HG03439 (cell line): Measurements from ENCODE around the gene ATPAF2.
A peak's percentile ranks its signal among the peaks of the same experiment; 100 is the strongest.

Experiments used
- ATAC-seq: cut with Tn5 transposase; IDR thresholded peaks from one replicate; pipeline ENCODE4 v1.9.1; 2021; ENCODE audit warnings: mild to moderate bottlenecking, moderate library complexity; ENCODE audit not compliant: unreplicated experiment

ATPAF2 gene

DNA sequence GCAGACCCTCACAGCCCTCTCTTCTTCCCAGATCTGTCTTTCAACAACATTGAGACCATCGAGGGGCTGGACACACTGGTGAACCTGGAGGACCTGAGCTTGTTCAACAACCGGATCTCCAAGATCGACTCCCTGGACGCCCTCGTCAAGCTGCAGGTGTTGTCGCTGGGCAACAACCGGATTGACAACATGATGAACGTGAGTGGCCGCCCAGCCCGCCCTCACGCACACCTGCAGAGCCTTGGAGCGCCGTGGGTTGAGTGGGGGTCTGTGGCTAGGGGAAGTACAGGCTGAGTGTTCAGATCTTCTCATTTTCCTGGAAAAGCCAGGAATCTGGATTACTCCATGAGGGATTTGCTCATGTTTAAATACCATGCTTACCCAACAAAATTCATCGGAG lies 51.1 kb downstream of the ATPAF2 start:
- ATAC-seq: no peak

DNA sequence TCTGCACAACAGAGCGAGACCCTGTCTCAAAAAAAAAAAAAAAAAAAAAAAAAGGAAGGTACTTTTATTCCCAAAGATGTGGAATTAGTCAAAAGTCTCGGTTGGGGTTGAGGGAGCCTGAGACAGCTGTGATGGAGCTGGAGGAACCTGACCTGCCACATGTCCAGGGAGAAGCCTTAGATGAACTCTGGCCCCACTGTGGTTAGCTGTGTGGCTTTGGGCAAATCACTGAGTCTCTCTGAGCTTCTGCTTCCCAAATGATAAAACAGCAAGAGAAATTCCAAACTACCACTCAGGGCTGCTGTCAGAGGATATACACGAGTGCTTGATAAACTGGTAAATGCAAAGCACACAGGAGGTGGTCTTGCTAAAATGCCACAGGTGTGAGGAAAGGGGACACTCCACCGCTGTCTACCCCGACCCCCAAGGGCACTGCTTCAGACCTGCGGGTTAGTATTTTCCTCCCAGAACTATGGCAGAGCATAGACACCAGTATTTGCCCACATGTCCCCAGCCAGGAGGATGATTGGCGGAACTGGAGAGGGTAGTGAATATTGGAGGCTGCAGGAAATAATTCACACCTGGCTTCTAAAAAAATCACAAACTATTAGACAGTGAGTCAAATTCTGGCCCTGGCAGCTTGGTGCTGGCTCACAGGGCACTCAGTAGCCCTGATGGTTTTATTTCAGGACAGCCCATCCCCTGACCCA lies 51.6 kb downstream of the ATPAF2 start:
- no peak for ATAC-seq

DNA sequence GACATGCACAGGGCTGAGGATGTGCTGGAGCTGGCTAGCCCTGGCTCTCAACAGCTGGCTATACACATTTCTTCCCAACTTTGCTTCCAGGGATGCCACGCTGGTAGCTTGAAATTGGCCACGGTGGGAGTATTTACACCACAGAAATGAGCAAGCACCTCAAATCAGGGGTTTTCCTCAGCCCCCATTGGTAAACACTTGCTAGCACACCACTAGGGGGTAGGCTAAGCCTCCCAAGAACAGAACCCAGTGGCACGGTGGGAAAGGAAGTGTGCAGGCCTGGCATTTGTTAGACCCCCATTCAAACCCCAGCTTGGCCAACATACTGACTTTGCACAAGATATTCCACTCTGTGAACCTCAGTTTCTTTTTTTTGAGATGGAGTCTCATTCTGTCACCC lies 53.4 kb downstream of the ATPAF2 start:
- ATAC-seq: no peak

DNA sequence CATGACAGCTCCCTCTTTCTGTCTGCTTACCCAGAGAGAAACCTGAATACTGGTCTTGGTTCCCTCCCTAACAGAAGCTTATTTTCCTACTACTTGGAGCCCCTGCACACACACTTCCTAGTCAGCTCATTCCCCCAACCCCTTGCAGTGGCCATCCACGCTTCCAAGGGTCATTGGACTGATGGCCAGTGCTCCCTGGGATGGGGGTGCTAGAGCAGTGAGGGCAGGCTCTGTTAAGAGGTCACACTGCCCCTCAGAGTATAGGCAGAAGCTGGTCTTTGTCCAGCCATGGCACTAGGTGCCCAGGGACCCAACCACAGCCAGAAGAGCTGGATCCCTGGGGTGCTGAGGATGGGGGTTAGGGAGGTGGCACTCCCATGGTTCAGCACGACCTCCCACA lies 53.8 kb downstream of the ATPAF2 start:
- ATAC-seq: no peak

DNA sequence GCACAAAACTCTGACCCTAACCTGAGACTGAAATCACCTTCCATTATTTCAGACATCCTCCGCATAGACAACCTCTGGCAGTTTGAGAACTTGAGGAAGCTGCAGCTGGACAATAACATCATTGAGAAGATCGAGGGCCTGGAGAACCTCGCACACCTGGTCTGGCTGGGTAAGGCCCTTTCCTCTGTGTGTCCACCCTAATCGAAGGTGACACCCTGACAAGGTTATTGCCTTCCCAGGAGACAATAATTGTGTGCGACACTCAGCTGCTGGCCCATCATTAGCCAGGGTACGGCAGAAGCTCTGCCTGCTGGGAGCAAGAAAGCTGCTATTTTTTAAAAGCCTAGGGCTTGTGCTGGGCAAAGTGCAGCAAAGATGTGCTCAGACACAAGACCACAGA lies 55.2 kb downstream of the ATPAF2 start:
- no peak for ATAC-seq

DNA sequence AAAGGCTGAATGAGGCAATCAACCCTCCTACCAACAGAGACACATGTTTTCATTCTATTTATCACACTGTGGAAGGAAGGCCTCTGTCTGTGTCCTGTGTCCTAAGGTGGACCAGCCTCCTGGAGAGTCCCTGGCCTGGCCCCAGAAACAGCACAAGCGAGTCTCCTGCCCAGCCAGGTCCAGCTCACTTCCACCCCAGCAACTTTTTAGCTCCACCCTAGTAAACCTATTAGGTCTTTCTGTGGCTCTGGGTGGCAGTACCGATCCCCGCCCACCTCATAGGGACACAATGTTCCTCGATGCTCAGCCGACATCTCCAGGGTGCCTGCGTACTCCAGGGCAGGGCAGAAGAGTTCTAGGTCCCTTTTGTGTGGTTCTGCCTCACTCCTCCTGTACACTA lies 55.6 kb downstream of the ATPAF2 start:
- no peak for ATAC-seq

DNA sequence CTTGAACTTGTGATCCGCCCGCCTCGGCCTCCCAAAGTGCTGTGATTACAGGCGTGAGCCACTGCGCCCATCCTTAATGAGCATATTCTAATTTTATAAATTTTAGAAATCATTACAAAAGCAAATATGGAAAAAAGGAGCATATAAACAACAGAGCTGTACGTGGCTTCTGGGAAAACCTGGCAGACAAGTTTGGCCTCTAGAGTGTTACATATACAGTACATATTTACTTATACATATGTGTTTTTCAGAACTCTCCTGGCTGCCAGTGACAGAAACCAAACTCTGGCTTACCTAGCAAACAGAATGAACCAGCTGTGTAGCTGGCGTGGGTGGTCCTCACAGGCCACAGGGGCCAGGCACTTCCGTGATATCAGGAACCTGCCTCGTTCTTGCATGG lies 56.2 kb downstream of the ATPAF2 start:
- ATAC-seq: no peak

DNA sequence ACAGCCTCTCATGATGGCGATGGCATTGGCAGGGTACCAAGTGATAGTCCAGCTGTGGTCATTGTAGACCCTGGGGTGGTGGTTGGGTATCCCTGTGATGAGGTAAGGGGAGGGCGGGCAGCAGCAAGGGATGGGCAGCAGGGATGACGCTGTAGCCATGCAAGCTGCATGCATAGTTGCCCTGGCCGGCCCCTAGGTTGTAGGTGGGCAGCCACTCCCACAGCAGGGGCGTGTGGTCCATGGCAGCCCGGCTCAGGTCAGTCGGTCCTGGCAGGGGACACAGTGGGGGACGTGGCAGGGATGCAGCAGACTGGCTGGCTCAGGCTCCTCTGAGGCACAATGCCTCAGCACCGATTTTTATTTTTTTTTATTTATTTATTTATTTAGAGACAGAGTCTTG lies 57.6 kb downstream of the ATPAF2 start:
- no peak for ATAC-seq

DNA sequence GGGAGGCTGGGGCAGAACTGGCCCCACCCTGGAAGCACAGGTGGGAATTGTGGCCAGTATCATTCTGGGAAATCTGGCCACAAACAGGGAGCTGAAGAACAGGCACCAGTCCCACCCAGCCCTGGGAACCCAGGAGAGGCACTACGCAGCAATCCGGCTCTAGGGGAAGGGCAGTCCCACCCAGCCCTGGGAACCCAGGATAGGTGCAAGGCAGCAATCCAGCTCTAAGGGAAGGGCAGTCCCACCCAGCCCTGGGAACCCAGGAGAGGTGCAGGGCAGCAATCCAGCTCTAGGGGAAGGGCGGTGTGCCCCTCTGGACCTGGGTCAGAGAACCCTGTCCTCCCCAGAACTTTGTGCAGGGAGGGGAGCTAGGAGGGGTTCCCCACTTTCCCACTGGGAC lies 59.2 kb downstream of the ATPAF2 start:
- no peak for ATAC-seq

DNA sequence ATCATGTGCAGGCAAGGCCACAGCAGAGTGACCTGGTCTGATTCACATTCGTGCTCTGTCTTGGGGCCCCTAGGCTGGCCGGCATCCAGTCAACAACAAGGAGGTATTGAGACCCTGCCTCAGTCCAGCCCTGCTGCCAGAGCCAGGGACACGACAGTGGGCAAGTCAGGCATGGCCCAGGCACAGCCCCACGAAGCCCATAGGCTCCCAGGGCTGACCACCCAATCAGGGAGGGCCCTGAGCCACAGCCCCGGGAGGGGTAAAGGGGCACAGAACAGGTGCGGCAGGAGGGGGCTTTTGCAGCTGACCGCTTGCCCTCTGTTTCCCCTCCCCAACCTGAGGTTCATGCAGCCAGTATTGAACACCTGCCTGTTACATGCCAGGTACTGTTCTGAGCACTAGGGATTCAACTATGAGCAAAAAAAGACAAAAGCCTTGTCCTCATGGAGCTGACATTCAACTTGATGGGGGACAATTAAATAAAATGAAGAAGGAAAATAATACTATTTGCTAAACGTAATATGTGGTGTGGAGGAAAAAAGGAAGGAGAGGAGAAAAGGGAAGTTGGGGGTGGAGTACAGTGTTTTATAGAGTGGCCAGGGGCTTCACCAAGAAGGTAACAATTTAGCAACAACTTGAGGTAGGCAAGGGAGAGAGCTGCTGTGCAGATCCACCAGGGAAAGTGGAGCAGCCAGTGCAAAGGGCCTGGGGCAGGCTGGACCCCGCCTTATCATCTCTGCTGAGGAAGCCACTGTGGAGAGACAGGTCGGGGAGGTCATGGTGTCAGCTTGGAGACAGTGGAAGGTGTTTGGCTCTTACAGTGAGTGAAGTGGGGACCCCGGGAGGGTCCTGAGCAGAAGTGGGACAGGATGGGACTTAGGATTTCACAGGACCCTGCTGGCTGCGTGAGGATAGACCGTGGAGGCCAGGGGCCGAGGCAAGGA lies 60.2 kb downstream of the ATPAF2 start:
- ATAC-seq: no peak

DNA sequence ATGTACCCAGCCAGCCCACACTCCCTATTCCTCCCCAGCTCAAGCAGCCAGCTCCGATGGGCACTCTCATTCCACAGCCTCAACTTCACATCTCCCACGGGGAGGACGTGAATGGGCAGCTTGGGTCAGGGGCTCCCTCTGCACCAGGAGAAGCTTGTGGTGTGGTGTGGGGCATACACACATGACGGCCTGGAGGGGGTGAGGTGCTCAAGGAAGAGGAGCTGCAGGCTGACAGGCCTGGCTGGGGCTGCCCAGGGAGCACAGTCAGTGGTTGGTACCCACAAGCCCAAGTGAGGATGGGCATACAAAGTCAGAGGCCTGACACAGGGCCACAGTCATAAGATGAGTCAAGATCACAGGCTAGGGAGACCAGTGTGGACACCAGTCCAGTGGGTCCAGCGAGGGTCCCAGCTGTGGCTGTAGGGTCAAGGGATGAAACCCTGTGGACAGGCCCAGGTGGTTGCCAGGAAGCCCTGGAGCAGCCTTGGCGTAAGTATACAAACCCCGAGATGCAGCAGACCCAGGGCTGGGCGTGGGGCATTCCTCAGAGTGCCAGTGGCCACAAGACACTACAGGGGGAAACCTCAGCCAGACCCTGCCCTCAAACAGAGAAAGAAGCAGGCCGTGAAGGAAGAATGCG lies 61.9 kb downstream of the ATPAF2 start:
- no peak for ATAC-seq

DNA sequence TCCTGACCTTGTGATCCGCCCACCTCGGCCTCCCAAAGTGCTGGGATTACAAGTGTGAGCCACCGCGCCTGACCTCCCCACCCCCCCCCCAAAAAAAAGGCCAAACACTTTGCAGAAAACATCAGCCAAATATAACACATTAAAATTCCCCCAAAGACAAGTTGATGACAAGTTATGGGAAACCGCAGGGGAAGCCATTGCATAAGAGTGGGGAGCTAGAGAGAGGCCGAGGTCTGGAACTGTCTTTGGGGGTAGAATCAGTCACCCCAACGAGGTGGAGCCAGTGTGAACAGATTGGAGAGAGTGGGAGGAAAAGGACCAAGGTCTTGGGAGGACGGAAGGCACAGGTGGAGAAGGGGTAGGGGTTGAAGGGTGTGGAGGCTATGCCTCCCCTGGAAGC lies 63.5 kb downstream of the ATPAF2 start:
- no peak for ATAC-seq

DNA sequence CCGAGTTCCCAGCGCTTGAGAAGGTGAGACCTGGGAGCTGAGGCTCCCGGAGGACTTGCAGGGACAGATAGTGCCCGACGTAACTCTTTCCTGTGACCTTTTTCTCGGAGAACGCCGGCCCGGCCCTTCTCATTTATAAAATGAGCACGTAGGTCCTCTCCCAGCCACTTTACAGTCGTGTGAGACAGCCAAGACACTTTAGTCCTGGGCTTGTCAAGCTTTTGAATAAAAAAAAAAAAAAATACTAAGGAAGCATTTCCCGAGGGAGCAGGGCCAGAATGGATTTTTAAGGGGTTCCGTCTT lies 66.1 kb downstream of the ATPAF2 start:
- no peak for ATAC-seq

DNA sequence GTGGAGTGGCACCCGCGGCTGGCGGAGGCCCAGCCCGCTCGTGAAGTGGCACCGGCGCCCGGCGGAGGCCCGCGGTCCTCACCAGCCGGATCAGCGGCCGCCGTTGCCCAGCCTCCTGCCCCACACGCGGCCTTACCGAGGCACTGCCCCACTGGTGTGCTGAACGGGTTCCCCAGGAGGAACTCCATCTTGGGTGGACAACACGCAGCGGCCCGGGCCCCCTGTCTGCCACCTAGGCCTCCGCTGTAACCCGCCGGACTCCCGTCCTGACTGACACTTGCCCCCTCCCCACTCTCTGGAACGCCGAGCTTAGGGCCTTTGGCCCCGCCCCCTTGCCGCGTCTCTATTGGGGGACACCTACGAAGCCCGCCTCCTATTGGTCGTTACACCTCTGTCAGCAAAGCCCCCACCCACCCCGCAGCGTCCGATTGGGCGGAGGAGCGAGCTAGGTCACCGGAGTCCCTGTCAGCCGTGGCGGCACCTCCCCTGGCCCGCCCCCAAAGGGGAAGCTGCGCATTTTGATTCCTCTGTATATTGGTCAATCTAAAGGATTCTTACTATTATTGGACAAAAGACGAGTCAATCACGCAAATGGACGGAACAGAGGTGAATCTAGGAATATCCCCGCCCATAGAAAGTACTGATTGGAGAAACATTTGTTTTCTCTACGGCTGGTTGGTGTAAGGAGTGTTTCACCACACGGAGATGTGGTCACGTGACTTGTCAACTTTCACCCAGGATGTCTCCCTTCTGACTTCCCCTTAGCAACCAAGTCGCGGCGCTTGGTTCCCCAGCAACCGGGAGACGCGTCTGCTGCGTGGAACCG lies 66.6 kb downstream of the ATPAF2 start, which contains the start of the genes DRC3 and TOM1L2:
Gene DRC3 (plus strand): TSS at position 737 of the 826 bp plus-strand sequence. CDS start 4,737 bp downstream, outside the sequence.
Gene TOM1L2 (minus strand): TSS at position 275 of the 826 bp plus-strand sequence. CDS start 87 bp downstream, at position 188.
- peak; percentile 94 for ATAC-seq

DNA sequence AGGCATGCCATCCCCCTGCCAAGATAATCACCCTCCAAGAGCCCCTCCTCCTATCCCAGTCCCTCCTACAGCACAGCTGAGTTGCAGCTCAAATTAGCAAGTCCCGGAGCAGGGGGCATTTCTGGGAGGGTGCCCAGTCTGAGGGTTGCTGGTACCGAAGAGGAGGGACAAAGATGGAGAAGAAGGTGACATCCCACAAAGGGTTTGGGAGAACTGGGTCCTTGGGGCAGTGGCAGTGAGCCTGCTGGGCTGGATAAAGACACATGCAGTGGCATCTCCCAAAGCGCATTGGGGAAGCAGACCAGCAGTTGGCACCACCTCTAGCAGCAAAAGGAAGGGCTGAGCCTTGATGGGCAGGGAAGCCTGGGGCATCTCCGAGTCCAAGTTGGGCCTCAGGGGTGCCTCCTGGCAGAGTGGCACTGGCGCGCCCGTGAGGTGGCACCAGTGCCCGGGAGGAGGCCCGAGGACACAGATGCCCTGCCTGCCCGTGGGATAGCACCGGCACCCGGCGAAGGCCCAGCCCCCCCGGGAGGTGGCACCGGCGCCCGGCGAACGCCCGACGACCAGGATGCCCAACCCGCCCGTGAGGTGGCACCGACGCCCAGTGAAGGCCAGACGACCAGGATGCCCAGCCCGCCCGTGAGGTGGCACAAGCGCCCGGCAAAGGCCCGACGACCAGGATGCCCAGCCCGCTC lies 67.4 kb downstream of the ATPAF2 start:
- ATAC-seq: peak; percentile 1

DNA sequence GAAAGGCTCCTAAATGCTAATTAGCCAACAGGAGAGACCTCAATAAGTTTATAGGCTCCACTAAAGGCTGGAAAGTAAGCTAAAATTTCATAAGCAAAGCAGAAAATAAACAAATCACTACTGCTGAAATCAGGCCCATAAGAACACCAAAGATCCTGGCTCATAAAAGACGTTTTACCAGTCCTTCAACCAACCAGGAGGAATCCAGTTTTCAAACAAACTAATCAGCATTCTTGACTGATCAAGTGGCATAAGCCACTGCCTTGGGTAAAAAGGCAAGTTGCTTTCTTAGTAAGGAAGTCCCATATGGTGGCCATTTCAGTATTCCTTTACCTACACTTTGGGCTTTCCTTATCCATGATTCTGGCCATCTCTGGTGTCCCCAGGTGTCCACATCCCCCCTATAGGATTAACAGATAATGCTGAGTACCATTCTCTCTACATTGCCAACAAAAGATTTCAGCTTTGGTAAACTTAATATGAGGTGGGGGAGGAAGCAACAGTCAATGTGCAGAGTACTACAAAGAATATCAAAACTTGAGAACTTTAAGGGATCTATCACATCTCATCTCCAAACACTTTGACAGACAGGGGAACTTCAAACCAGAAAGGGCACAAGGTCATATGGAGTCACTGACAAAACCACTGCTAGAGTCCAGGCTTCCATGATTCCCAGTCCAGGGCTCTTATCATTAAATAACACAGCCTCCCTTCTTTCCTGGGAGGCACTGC lies 68.1 kb downstream of the ATPAF2 start:
- ATAC-seq: no peak
